HEK293 (cell line): ENCODE data around the gene RFTN1.

ENCODE experiments used
- GLI2 ChIP-seq: fragments of 450-650 bp; formaldehyde crosslinking; IDR thresholded peaks from 2 replicates; pipeline ENCODE4; 2017; ENCODE audit warnings: missing biosample characterization, missing genetic modification characterization, low read depth, borderline replicate concordance
- GLI4 ChIP-seq: fragments of 450-650 bp; formaldehyde crosslinking; IDR thresholded peaks from 2 replicates; pipeline ENCODE4 v1.5.1; 2016; ENCODE audit warnings: missing biosample characterization, missing genetic modification characterization
- GLIS2 ChIP-seq: fragments of 450-650 bp; formaldehyde crosslinking; IDR thresholded peaks from 2 replicates; pipeline ENCODE4 v1.5.1; 2016; ENCODE audit warnings: missing biosample characterization, missing genetic modification characterization
- OSR2 ChIP-seq: fragments of 450-650 bp; formaldehyde crosslinking; IDR thresholded peaks from 2 replicates; pipeline ENCODE4 v1.5.1; 2016; ENCODE audit warnings: missing biosample characterization, missing genetic modification characterization
- PRDM1 ChIP-seq: fragments of 450-650 bp; formaldehyde crosslinking; IDR thresholded peaks from 2 replicates; pipeline ENCODE4; 2016; ENCODE audit warnings: missing biosample characterization, missing genetic modification characterization
- WT1 ChIP-seq: fragments of 450-650 bp; formaldehyde crosslinking; IDR thresholded peaks from 2 replicates; pipeline ENCODE4 v1.5.1; 2016; ENCODE audit warnings: missing biosample characterization, missing genetic modification characterization
- ZBTB1 ChIP-seq: fragments of 450-650 bp; formaldehyde crosslinking; IDR thresholded peaks from 2 replicates; pipeline ENCODE4 v1.5.1; 2016; ENCODE audit warnings: missing biosample characterization, missing genetic modification characterization
- ZNF121 ChIP-seq: fragments of 450-650 bp; formaldehyde crosslinking; IDR thresholded peaks from 2 replicates; pipeline ENCODE4 v1.5.1; 2016; ENCODE audit warnings: missing biosample characterization, missing genetic modification characterization
- ZNF138 ChIP-seq: fragments of 450-650 bp; formaldehyde crosslinking; IDR thresholded peaks from 2 replicates; pipeline ENCODE4 v1.5.1; 2016; ENCODE audit warnings: missing biosample characterization, missing genetic modification characterization, borderline replicate concordance
- ZNF211 ChIP-seq: fragments of 450-650 bp; formaldehyde crosslinking; IDR thresholded peaks from 2 replicates; pipeline ENCODE4 v1.5.1; 2016; ENCODE audit warnings: low read depth, missing biosample characterization, missing genetic modification characterization
- ZNF274 ChIP-seq, 2 experiments: fragments of 200-500 bp in 1 of 2; fragments of 450-650 bp in 1 of 2; sonication (Bioruptor generic) in 1 of 2; formaldehyde crosslinking in 1 of 2; IDR thresholded peaks; 2 replicates each; pipeline versions ENCODE4 v1.5.1 to v1.6.1; 2014 to 2016; ENCODE audit warnings: borderline replicate concordance in 1 of 2, inconsistent platforms in 1 of 2, low read length in 1 of 2, missing biosample characterization in 1 of 2, missing genetic modification characterization in 1 of 2
- ZNF335 ChIP-seq: fragments of 450-650 bp; formaldehyde crosslinking; conservative IDR thresholded peaks from 2 replicates; pipeline ENCODE4 v1.5.1; 2016; ENCODE audit warnings: missing biosample characterization, missing genetic modification characterization
- ZNF426 ChIP-seq: fragments of 450-650 bp; formaldehyde crosslinking; IDR thresholded peaks from 2 replicates; pipeline ENCODE4 v1.5.1; 2017; ENCODE audit warnings: missing biosample characterization, missing genetic modification characterization, mild to moderate bottlenecking, inconsistent platforms, moderate library complexity
- ZNF433 ChIP-seq: fragments of 450-650 bp; formaldehyde crosslinking; IDR thresholded peaks from 2 replicates; pipeline ENCODE4 v1.5.1; 2016; ENCODE audit warnings: missing biosample characterization, missing genetic modification characterization, low read depth
- ZNF473 ChIP-seq: fragments of 450-650 bp; formaldehyde crosslinking; IDR thresholded peaks from 2 replicates; pipeline ENCODE4 v1.5.1; 2017; ENCODE audit warnings: missing biosample characterization, missing genetic modification characterization
- ZNF529 ChIP-seq: fragments of 450-650 bp; formaldehyde crosslinking; IDR thresholded peaks from 2 replicates; pipeline ENCODE4 v1.5.1; 2017; ENCODE audit warnings: missing genetic modification characterization, missing biosample characterization; ENCODE audit not compliant: insufficient replicate concordance
- ZNF658 ChIP-seq: fragments of 450-650 bp; formaldehyde crosslinking; IDR thresholded peaks from 2 replicates; pipeline ENCODE4; 2016; ENCODE audit warnings: missing biosample characterization, missing genetic modification characterization
- ZNF664 ChIP-seq: fragments of 450-650 bp; formaldehyde crosslinking; IDR thresholded peaks from 2 replicates; pipeline ENCODE4 v1.5.1; 2016; ENCODE audit warnings: missing biosample characterization, missing genetic modification characterization
- ZNF776 ChIP-seq: fragments of 450-650 bp; formaldehyde crosslinking; IDR thresholded peaks from 2 replicates; pipeline ENCODE4 v1.5.0; 2017; ENCODE audit warnings: missing biosample characterization, missing genetic modification characterization, borderline replicate concordance
- ZSCAN16 ChIP-seq: fragments of 450-650 bp; formaldehyde crosslinking; IDR thresholded peaks from 2 replicates; pipeline ENCODE4 v1.5.1; 2016; ENCODE audit warnings: missing biosample characterization, missing genetic modification characterization
- ZXDB ChIP-seq: fragments of 450-650 bp; formaldehyde crosslinking; IDR thresholded peaks from 2 replicates; pipeline ENCODE4 v1.5.1; 2016; ENCODE audit warnings: missing biosample characterization, missing genetic modification characterization
- TF ChIP-seq, protein P1 (sequence below): fragments of 450-650 bp; formaldehyde crosslinking; IDR thresholded peaks from 2 replicates; pipeline ENCODE4 v1.5.1; 2016; ENCODE audit warnings: missing biosample characterization, missing genetic modification characterization
- TF ChIP-seq, protein P2 (sequence below): fragments of 450-650 bp; formaldehyde crosslinking; conservative IDR thresholded peaks from 2 replicates; pipeline ENCODE4 v1.5.1; 2016; ENCODE audit warnings: low read depth, missing biosample characterization, missing genetic modification characterization
- TF ChIP-seq, protein P3 (sequence below): fragments of 450-650 bp; formaldehyde crosslinking; conservative IDR thresholded peaks from 2 replicates; pipeline ENCODE4 v1.5.1; 2016; ENCODE audit warnings: low read depth, missing biosample characterization, missing genetic modification characterization
- TF ChIP-seq, protein P4 (sequence below): fragments of 450-650 bp; formaldehyde crosslinking; IDR thresholded peaks from 2 replicates; pipeline ENCODE4 v1.5.1; 2016; ENCODE audit warnings: missing biosample characterization, missing genetic modification characterization
- TF ChIP-seq, protein P5 (sequence below): IDR thresholded peaks from 2 replicates; pipeline ENCODE4 v1.6.1; 2011; ENCODE audit warnings: mild to moderate bottlenecking, low read depth, low read length, borderline replicate concordance
- TF ChIP-seq, protein P6 (sequence below): fragments of 450-650 bp; formaldehyde crosslinking; IDR thresholded peaks from 2 replicates; pipeline ENCODE4 v1.5.1; 2016; ENCODE audit warnings: missing biosample characterization, missing genetic modification characterization

Gene RFTN1

DNA sequence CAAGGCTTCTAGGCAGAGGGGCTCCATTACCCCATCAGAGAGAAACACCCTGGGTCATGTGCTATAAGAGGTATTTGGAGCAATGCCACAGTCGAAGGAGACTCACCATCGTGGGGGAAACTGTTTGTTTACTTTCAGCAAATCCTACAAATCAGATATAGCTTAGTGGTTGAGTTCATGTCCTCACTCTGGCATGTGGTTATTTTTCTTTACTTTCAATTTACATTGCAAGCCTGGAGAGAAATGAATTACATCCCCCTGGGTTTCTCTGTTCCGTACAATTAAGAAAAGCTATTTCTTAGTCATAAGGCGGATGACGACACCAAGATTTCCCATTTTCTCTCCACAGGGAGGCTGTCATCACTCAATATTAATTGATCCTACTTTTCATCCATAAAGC, 36.9 kb downstream of the RFTN1 start (continued):
- TF ChIP-seq ZNF274 (IDR thresholded peaks at IDR 0.05; ENCODE audit: low read length) (no peak), ZNF274 (tag by site-specific recombination; IDR thresholded peaks at IDR 0.05; ENCODE audit: borderline replicate concordance) (no peak), ZNF473 (no peak), ZNF335 (tag by site-specific recombination) (no peak), ZNF658 (tag by site-specific recombination) (no peak), OSR2 (peak; percentile 93), GLI4 (tag by site-specific recombination) (no peak), ZNF433 (tag by site-specific recombination) (no peak), ZSCAN16 (tag by site-specific recombination) (no peak), ZNF664 (tag by site-specific recombination) (no peak), GLI2 (tag by site-specific recombination) (peak; percentile 94), ZNF121 (tag by site-specific recombination) (0 out of 2 replicates have a peak, but pooled peaks have one; percentile 11), ZNF529 (tag by site-specific recombination) (peak; percentile 58), ZXDB (tag by site-specific recombination) (peak; percentile 81), GLIS2 (tag by site-specific recombination) (no peak), ZNF776 (tag by site-specific recombination) (peak; percentile 92), PRDM1 (tag by site-specific recombination) (no peak), ZNF138 (no peak), ZNF426 (tag by site-specific recombination) (no peak), WT1 (peak; percentile 94), ZBTB1 (tag by site-specific recombination) (0 out of 2 replicates have a peak, but pooled peaks have one; percentile 66), ZNF211 (tag by site-specific recombination) (no peak)
- TF ChIP-seq, protein P1, sequence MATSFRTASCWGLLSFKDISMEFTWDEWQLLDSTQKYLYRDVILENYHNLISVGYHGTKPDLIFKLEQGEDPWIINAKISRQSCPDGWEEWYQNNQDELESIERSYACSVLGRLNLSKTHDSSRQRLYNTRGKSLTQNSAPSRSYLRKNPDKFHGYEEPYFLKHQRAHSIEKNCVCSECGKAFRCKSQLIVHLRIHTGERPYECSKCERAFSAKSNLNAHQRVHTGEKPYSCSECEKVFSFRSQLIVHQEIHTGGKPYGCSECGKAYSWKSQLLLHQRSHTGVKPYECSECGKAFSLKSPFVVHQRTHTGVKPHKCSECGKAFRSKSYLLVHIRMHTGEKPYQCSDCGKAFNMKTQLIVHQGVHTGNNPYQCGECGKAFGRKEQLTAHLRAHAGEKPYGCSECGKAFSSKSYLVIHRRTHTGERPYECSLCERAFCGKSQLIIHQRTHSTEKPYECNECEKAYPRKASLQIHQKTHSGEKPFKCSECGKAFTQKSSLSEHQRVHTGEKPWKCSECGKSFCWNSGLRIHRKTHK (tag by site-specific recombination), result no peak; the same call in 1 of the 2 replicates
- TF ChIP-seq, protein P2, sequence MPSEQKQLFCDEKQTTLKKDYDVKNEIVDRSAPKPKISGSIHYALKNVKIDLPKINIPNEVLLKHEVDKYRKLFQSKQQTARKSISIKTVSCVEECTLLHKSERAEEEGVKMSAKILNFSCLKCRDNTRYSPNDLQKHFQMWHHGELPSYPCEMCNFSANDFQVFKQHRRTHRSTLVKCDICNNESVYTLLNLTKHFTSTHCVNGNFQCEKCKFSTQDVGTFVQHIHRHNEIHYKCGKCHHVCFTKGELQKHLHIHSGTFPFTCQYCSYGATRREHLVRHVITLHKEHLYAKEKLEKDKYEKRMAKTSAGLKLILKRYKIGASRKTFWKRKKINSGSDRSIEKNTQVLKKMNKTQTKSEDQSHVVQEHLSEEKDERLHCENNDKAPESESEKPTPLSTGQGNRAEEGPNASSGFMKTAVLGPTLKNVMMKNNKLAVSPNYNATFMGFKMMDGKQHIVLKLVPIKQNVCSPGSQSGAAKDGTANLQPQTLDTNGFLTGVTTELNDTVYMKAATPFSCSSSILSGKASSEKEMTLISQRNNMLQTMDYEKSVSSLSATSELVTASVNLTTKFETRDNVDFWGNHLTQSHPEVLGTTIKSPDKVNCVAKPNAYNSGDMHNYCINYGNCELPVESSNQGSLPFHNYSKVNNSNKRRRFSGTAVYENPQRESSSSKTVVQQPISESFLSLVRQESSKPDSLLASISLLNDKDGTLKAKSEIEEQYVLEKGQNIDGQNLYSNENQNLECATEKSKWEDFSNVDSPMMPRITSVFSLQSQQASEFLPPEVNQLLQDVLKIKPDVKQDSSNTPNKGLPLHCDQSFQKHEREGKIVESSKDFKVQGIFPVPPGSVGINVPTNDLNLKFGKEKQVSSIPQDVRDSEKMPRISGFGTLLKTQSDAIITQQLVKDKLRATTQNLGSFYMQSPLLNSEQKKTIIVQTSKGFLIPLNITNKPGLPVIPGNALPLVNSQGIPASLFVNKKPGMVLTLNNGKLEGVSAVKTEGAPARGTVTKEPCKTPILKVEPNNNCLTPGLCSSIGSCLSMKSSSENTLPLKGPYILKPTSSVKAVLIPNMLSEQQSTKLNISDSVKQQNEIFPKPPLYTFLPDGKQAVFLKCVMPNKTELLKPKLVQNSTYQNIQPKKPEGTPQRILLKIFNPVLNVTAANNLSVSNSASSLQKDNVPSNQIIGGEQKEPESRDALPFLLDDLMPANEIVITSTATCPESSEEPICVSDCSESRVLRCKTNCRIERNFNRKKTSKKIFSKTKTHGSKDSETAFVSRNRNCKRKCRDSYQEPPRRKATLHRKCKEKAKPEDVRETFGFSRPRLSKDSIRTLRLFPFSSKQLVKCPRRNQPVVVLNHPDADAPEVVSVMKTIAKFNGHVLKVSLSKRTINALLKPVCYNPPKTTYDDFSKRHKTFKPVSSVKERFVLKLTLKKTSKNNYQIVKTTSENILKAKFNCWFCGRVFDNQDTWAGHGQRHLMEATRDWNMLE (tag by site-specific recombination), result peak; percentile 57; the same call in 1 of the 2 replicates
- TF ChIP-seq, protein P3, sequence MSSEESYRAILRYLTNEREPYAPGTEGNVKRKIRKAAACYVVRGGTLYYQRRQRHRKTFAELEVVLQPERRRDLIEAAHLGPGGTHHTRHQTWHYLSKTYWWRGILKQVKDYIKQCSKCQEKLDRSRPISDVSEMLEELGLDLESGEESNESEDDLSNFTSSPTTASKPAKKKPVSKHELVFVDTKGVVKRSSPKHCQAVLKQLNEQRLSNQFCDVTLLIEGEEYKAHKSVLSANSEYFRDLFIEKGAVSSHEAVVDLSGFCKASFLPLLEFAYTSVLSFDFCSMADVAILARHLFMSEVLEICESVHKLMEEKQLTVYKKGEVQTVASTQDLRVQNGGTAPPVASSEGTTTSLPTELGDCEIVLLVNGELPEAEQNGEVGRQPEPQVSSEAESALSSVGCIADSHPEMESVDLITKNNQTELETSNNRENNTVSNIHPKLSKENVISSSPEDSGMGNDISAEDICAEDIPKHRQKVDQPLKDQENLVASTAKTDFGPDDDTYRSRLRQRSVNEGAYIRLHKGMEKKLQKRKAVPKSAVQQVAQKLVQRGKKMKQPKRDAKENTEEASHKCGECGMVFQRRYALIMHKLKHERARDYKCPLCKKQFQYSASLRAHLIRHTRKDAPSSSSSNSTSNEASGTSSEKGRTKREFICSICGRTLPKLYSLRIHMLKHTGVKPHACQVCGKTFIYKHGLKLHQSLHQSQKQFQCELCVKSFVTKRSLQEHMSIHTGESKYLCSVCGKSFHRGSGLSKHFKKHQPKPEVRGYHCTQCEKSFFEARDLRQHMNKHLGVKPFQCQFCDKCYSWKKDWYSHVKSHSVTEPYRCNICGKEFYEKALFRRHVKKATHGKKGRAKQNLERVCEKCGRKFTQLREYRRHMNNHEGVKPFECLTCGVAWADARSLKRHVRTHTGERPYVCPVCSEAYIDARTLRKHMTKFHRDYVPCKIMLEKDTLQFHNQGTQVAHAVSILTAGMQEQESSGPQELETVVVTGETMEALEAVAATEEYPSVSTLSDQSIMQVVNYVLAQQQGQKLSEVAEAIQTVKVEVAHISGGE (tag by site-specific recombination), result no peak
- TF ChIP-seq, protein P4, sequence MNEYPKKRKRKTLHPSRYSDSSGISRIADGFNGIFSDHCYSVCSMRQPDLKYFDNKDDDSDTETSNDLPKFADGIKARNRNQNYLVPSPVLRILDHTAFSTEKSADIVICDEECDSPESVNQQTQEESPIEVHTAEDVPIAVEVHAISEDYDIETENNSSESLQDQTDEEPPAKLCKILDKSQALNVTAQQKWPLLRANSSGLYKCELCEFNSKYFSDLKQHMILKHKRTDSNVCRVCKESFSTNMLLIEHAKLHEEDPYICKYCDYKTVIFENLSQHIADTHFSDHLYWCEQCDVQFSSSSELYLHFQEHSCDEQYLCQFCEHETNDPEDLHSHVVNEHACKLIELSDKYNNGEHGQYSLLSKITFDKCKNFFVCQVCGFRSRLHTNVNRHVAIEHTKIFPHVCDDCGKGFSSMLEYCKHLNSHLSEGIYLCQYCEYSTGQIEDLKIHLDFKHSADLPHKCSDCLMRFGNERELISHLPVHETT, result peak; percentile 94
- TF ChIP-seq, protein P5, sequence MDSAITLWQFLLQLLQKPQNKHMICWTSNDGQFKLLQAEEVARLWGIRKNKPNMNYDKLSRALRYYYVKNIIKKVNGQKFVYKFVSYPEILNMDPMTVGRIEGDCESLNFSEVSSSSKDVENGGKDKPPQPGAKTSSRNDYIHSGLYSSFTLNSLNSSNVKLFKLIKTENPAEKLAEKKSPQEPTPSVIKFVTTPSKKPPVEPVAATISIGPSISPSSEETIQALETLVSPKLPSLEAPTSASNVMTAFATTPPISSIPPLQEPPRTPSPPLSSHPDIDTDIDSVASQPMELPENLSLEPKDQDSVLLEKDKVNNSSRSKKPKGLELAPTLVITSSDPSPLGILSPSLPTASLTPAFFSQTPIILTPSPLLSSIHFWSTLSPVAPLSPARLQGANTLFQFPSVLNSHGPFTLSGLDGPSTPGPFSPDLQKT, result no peak
- TF ChIP-seq, protein P6, sequence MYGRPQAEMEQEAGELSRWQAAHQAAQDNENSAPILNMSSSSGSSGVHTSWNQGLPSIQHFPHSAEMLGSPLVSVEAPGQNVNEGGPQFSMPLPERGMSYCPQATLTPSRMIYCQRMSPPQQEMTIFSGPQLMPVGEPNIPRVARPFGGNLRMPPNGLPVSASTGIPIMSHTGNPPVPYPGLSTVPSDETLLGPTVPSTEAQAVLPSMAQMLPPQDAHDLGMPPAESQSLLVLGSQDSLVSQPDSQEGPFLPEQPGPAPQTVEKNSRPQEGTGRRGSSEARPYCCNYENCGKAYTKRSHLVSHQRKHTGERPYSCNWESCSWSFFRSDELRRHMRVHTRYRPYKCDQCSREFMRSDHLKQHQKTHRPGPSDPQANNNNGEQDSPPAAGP (tag by site-specific recombination), result no peak; the same call in 1 of the 2 replicates
